ENCODE measurements around the gene ACADL. TPM values are rescaled to one million over a fixed set of nuclear protein-coding genes. Genes with fewer than 3 reads are reported as not detected.

Gene ACADL
- total RNA-seq, 1 donor from 2014 or later = 0.13 TPM

- DNase-seq (ENCODE audit: low read depth) = peak; percentile 98
These were observed 54.6 kb downstream of the ACADL start for GRCh38 chr2:210170446-210171303.

GRCh38 chr2:210170196-210170445 is 55.1 kb downstream of the ACADL start:
- no peak for DNase-seq (ENCODE audit: low read depth)

- DNase-seq (ENCODE audit: low read depth) = peak; percentile 48
These were observed 55.6 kb downstream of the ACADL start for GRCh38 chr2:210169516-210170195.

GRCh38 chr2:210167227-210167626 is 58.0 kb downstream of the ACADL start:
- no peak for DNase-seq (ENCODE audit: low read depth)

GRCh38 chr2:210162466-210163124 is 62.7 kb downstream of the ACADL start:
- DNase-seq (ENCODE audit: low read depth) = no peak

- DNase-seq (ENCODE audit: low read depth) = no peak
These were observed 66.2 kb downstream of the ACADL start for GRCh38 chr2:210159059-210159458.

GRCh38 chr2:210158236-210158635 is 67.0 kb downstream of the ACADL start:
- DNase-seq (ENCODE audit: low read depth) = no peak

- DNase-seq (ENCODE audit: low read depth) = no peak
These were observed 67.7 kb downstream of the ACADL start for GRCh38 chr2:210157526-210157925.

- DNase-seq (ENCODE audit: low read depth) = no peak
These were observed 77.6 kb downstream of the ACADL start for GRCh38 chr2:210147614-210148013.

Other genes starting within 250 kb of the ACADL start
- 37.8 and 63.0 TPM in 2 replicates for gene RPE, start 222.8 kb downstream of the ACADL start, total RNA-seq
- 19.6 and 32.1 TPM in 2 replicates for gene KANSL1L, start 54.0 kb downstream of the ACADL start, total RNA-seq
- gene MYL1, start 89.7 kb upstream of the ACADL start, total RNA-seq = 391 and 635 TPM in 2 replicates

Measured in myocyte (in vitro differentiated cells).